GM23338 (cell line): Measurements from ENCODE around the gene DMRT1. TPM values are rescaled to one million over a fixed set of nuclear protein-coding genes. Genes with fewer than 3 reads are reported as not detected.

Experiments used
- ATAC-seq: fragments of 200-7000 bp; cut with Tn5 transposase; 3 replicates; pipeline ENCODE4 v1.9.1; 2020
- DNase-seq: peaks from one replicate; pipeline ENCODE4 v3.0.0-alpha.2; 2015; ENCODE audit warnings: low spot score
- H2AFZ ChIP-seq: fragments of 200-600 bp; sonication (generic); 2 replicates; pipeline ENCODE4 v1.8.0; 2016; ENCODE audit warnings: antibody characterized with exemption, mild to moderate bottlenecking, moderate library complexity
- H3F3A ChIP-seq: fragments of 200-600 bp; sonication (generic); replicated peaks from 2 replicates; pipeline ENCODE4 v1.8.0; 2017; ENCODE audit warnings: antibody characterized with exemption, mixed run types, low read depth
- H3K27ac ChIP-seq: fragments of 200-600 bp; sonication (generic); 2 replicates; pipeline ENCODE4 v1.6.1; 2016; ENCODE audit warnings: low read depth
- H3K27me3 ChIP-seq: fragments of 200-600 bp; sonication (generic); 2 replicates; pipeline ENCODE4 v1.8.0; 2016; ENCODE audit warnings: mild to moderate bottlenecking, mixed run types, moderate library complexity; ENCODE audit not compliant: insufficient read depth
- H3K36me3 ChIP-seq: fragments of 200-600 bp; sonication (generic); 2 replicates; pipeline ENCODE4 v1.8.0; 2016; ENCODE audit warnings: mild to moderate bottlenecking; ENCODE audit not compliant: insufficient read depth
- H3K4me1 ChIP-seq: fragments of 200-600 bp; sonication (generic); 2 replicates; pipeline ENCODE4 v1.8.0; 2016; ENCODE audit warnings: mild to moderate bottlenecking, moderate library complexity; ENCODE audit not compliant: insufficient read depth
- H3K4me2 ChIP-seq: fragments of 200-600 bp; sonication (generic); 2 replicates; pipeline ENCODE4 v1.7.1; 2017; ENCODE audit warnings: mixed run types
- H3K4me3 ChIP-seq: fragments of 200-600 bp; sonication (generic); 2 replicates; pipeline ENCODE4 v1.6.1; 2016; ENCODE audit warnings: mixed run types
- H3K79me2 ChIP-seq: fragments of 200-600 bp; sonication (generic); replicated peaks from 2 replicates; pipeline ENCODE4 v1.8.0; 2017; ENCODE audit warnings: mild to moderate bottlenecking; ENCODE audit not compliant: insufficient read depth
- H3K9me2 ChIP-seq: fragments of 200-600 bp; sonication (generic); 2 replicates; pipeline ENCODE4 v1.8.0; 2017; ENCODE audit not compliant: insufficient read depth
- H4K20me1 ChIP-seq: fragments of 200-600 bp; sonication (generic); replicated peaks from 2 replicates; pipeline ENCODE4 v1.8.0; 2017; ENCODE audit warnings: mild to moderate bottlenecking; ENCODE audit not compliant: insufficient read depth
- H3K27ac Mint-ChIP-seq: 2 replicates; pipeline ENCODE4 v1.8.0; 2020; ENCODE audit warnings: inconsistent platforms, mild to moderate bottlenecking, moderate library complexity, mixed read lengths
- H3K27me3 Mint-ChIP-seq: 3 replicates; pipeline ENCODE4 v1.8.0; 2022; ENCODE audit warnings: low read depth, mild to moderate bottlenecking, moderate library complexity, mixed read lengths, inconsistent platforms; ENCODE audit not compliant: insufficient read depth, poor library complexity
- H3K36me3 Mint-ChIP-seq: 3 replicates; pipeline ENCODE4 v1.8.0; 2021; ENCODE audit warnings: low read depth, mild to moderate bottlenecking, inconsistent platforms, moderate library complexity, mixed read lengths
- H3K4me1 Mint-ChIP-seq: 3 replicates; pipeline ENCODE4 v1.8.0; 2020; ENCODE audit warnings: mild to moderate bottlenecking, inconsistent platforms, mixed read lengths
- H3K4me3 Mint-ChIP-seq: 3 replicates; pipeline ENCODE4 v1.8.0; 2021; ENCODE audit warnings: moderate library complexity, mild to moderate bottlenecking, inconsistent platforms, mixed read lengths
- H3K9me3 Mint-ChIP-seq: 3 replicates; pipeline ENCODE4 v1.8.0; 2020; ENCODE audit warnings: moderate library complexity, mild to moderate bottlenecking, inconsistent platforms, mixed read lengths
- CREB1 ChIP-seq: fragments of 250-450 bp; sonication (Bioruptor Pico); IDR thresholded peaks from 2 replicates; pipeline ENCODE4 v1.5.0; 2020; ENCODE audit warnings: low read depth, mild to moderate bottlenecking, moderate library complexity
- EZH2 ChIP-seq: fragments of 200-600 bp; sonication (generic); IDR thresholded peaks from one replicate; pipeline ENCODE4 v1.8.0; 2017; ENCODE audit warnings: antibody characterized with exemption, mild to moderate bottlenecking, low read depth; ENCODE audit not compliant: unreplicated experiment
- EZH2phosphoT487 ChIP-seq: fragments of 200-600 bp; sonication (generic); IDR thresholded peaks from one replicate; pipeline ENCODE4 v1.8.1; 2018; ENCODE audit warnings: antibody characterized with exemption; ENCODE audit not compliant: unreplicated experiment
- JUNB ChIP-seq: IDR thresholded peaks from one replicate; pipeline ENCODE4 v1.6.1; 2016; ENCODE audit warnings: antibody characterized with exemption; ENCODE audit not compliant: unreplicated experiment
- NANOG ChIP-seq: IDR thresholded peaks from 2 replicates; pipeline ENCODE4 v1.6.1; 2016; ENCODE audit warnings: antibody characterized with exemption, borderline replicate concordance
- POLR2AphosphoS5 ChIP-seq: IDR thresholded peaks from 2 replicates; pipeline ENCODE4 v1.6.1; 2016; ENCODE audit warnings: antibody characterized with exemption, low read depth
- STAT1 ChIP-seq: IDR thresholded peaks from one replicate; pipeline ENCODE4 v1.6.1; 2016; ENCODE audit warnings: antibody characterized with exemption; ENCODE audit not compliant: unreplicated experiment
- ZNF331 ChIP-seq: fragments of 250-450 bp; sonication (Bioruptor Pico); IDR thresholded peaks from 2 replicates; pipeline ENCODE4 v1.5.0; 2020; ENCODE audit warnings: low read depth, mild to moderate bottlenecking, moderate library complexity
- polyA plus RNA-seq: library from polyadenylated mRNA; unstranded; fragments of >200 nt; fragmentation: Nextera tagmentation; extraction: Ambion mirVana; gene quantifications from 2 replicates; pipeline ENCODE4 v1.2.1, GENCODE V29; 2016
- total RNA-seq: library from RNA; depleted of rRNA; stranded (reverse); fragments of >200 nt; shearing (Covaris generic); gene quantifications from 2 replicates; pipeline ENCODE4 v1.2.3, GENCODE V29; 2014
- TF ChIP-seq, protein P1 (sequence below): IDR thresholded peaks from one replicate; pipeline ENCODE4 v1.6.1; 2018; ENCODE audit warnings: antibody characterized with exemption; ENCODE audit not compliant: unreplicated experiment
- TF ChIP-seq, protein P2 (sequence below), 2 experiments: fragments of 200-600 bp in 1 of 2; sonication (generic) in 1 of 2; conservative IDR thresholded peaks; 2 replicates each; pipeline versions ENCODE4 v1.5.1 to v1.6.1; 2016 to 2017; ENCODE audit warnings: antibody characterized with exemption in 2 of 2, low read depth in 2 of 2, mild to moderate bottlenecking in 2 of 2, moderate library complexity in 1 of 2
- TF ChIP-seq, protein P3 (sequence below): IDR thresholded peaks from 2 replicates; pipeline ENCODE4 v1.6.1; 2016; ENCODE audit warnings: antibody characterized with exemption
- TF ChIP-seq, protein P4 (sequence below): fragments of 250-450 bp; sonication (Bioruptor Pico); IDR thresholded peaks from 2 replicates; pipeline ENCODE4 v1.5.0; 2020; ENCODE audit warnings: mild to moderate bottlenecking, moderate library complexity

The DMRT1 gene
- total and polyA plus RNA-seq, 2 experiments from 2014 or later: not detected

DNA sequence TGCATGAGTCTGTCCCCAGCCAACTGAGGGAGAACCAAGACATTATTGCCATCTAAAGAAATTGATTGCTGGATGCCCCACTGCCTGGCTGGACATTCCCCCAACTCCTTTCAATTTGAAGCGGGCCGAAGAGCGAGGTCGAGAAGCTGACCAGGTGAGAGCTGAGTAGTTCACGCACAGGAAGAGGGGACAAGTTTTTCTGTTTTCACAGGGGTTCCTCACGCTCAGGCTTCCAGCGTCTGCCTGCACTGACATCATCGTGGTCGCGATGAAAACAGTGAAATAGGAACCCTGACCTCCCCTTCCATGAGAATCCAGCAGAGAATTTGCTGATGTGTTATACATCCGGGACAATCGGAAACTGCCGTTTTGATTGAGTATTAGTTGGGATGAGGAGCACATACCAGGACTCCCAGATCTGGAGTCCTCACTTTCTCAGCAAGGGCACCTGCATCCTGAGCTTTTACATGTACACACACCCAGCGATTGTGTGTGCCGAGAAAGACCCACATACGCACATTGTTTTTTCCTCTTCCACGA, 131.9 kb downstream of the DMRT1 start:
- no peak for TF ChIP-seq NANOG
- TF ChIP-seq, protein P1, sequence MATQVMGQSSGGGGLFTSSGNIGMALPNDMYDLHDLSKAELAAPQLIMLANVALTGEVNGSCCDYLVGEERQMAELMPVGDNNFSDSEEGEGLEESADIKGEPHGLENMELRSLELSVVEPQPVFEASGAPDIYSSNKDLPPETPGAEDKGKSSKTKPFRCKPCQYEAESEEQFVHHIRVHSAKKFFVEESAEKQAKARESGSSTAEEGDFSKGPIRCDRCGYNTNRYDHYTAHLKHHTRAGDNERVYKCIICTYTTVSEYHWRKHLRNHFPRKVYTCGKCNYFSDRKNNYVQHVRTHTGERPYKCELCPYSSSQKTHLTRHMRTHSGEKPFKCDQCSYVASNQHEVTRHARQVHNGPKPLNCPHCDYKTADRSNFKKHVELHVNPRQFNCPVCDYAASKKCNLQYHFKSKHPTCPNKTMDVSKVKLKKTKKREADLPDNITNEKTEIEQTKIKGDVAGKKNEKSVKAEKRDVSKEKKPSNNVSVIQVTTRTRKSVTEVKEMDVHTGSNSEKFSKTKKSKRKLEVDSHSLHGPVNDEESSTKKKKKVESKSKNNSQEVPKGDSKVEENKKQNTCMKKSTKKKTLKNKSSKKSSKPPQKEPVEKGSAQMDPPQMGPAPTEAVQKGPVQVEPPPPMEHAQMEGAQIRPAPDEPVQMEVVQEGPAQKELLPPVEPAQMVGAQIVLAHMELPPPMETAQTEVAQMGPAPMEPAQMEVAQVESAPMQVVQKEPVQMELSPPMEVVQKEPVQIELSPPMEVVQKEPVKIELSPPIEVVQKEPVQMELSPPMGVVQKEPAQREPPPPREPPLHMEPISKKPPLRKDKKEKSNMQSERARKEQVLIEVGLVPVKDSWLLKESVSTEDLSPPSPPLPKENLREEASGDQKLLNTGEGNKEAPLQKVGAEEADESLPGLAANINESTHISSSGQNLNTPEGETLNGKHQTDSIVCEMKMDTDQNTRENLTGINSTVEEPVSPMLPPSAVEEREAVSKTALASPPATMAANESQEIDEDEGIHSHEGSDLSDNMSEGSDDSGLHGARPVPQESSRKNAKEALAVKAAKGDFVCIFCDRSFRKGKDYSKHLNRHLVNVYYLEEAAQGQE: no peak
- TF ChIP-seq, protein P2, sequence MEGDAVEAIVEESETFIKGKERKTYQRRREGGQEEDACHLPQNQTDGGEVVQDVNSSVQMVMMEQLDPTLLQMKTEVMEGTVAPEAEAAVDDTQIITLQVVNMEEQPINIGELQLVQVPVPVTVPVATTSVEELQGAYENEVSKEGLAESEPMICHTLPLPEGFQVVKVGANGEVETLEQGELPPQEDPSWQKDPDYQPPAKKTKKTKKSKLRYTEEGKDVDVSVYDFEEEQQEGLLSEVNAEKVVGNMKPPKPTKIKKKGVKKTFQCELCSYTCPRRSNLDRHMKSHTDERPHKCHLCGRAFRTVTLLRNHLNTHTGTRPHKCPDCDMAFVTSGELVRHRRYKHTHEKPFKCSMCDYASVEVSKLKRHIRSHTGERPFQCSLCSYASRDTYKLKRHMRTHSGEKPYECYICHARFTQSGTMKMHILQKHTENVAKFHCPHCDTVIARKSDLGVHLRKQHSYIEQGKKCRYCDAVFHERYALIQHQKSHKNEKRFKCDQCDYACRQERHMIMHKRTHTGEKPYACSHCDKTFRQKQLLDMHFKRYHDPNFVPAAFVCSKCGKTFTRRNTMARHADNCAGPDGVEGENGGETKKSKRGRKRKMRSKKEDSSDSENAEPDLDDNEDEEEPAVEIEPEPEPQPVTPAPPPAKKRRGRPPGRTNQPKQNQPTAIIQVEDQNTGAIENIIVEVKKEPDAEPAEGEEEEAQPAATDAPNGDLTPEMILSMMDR (conservative IDR thresholded peaks at IDR 0.05; ENCODE audit: low read depth in 2 of 2): no peak
- no peak for TF ChIP-seq JUNB
- peak; percentile 71 for TF ChIP-seq EZH2
- no peak for TF ChIP-seq POLR2AphosphoS5
- no peak for TF ChIP-seq STAT1
- TF ChIP-seq, protein P3, sequence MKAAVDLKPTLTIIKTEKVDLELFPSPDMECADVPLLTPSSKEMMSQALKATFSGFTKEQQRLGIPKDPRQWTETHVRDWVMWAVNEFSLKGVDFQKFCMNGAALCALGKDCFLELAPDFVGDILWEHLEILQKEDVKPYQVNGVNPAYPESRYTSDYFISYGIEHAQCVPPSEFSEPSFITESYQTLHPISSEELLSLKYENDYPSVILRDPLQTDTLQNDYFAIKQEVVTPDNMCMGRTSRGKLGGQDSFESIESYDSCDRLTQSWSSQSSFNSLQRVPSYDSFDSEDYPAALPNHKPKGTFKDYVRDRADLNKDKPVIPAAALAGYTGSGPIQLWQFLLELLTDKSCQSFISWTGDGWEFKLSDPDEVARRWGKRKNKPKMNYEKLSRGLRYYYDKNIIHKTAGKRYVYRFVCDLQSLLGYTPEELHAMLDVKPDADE: no peak
- no peak for TF ChIP-seq ZNF331
- no peak for TF ChIP-seq CREB1 (CRISPR knock-in tag)
- TF ChIP-seq EZH2phosphoT487: peak; percentile 67
- TF ChIP-seq, protein P4, sequence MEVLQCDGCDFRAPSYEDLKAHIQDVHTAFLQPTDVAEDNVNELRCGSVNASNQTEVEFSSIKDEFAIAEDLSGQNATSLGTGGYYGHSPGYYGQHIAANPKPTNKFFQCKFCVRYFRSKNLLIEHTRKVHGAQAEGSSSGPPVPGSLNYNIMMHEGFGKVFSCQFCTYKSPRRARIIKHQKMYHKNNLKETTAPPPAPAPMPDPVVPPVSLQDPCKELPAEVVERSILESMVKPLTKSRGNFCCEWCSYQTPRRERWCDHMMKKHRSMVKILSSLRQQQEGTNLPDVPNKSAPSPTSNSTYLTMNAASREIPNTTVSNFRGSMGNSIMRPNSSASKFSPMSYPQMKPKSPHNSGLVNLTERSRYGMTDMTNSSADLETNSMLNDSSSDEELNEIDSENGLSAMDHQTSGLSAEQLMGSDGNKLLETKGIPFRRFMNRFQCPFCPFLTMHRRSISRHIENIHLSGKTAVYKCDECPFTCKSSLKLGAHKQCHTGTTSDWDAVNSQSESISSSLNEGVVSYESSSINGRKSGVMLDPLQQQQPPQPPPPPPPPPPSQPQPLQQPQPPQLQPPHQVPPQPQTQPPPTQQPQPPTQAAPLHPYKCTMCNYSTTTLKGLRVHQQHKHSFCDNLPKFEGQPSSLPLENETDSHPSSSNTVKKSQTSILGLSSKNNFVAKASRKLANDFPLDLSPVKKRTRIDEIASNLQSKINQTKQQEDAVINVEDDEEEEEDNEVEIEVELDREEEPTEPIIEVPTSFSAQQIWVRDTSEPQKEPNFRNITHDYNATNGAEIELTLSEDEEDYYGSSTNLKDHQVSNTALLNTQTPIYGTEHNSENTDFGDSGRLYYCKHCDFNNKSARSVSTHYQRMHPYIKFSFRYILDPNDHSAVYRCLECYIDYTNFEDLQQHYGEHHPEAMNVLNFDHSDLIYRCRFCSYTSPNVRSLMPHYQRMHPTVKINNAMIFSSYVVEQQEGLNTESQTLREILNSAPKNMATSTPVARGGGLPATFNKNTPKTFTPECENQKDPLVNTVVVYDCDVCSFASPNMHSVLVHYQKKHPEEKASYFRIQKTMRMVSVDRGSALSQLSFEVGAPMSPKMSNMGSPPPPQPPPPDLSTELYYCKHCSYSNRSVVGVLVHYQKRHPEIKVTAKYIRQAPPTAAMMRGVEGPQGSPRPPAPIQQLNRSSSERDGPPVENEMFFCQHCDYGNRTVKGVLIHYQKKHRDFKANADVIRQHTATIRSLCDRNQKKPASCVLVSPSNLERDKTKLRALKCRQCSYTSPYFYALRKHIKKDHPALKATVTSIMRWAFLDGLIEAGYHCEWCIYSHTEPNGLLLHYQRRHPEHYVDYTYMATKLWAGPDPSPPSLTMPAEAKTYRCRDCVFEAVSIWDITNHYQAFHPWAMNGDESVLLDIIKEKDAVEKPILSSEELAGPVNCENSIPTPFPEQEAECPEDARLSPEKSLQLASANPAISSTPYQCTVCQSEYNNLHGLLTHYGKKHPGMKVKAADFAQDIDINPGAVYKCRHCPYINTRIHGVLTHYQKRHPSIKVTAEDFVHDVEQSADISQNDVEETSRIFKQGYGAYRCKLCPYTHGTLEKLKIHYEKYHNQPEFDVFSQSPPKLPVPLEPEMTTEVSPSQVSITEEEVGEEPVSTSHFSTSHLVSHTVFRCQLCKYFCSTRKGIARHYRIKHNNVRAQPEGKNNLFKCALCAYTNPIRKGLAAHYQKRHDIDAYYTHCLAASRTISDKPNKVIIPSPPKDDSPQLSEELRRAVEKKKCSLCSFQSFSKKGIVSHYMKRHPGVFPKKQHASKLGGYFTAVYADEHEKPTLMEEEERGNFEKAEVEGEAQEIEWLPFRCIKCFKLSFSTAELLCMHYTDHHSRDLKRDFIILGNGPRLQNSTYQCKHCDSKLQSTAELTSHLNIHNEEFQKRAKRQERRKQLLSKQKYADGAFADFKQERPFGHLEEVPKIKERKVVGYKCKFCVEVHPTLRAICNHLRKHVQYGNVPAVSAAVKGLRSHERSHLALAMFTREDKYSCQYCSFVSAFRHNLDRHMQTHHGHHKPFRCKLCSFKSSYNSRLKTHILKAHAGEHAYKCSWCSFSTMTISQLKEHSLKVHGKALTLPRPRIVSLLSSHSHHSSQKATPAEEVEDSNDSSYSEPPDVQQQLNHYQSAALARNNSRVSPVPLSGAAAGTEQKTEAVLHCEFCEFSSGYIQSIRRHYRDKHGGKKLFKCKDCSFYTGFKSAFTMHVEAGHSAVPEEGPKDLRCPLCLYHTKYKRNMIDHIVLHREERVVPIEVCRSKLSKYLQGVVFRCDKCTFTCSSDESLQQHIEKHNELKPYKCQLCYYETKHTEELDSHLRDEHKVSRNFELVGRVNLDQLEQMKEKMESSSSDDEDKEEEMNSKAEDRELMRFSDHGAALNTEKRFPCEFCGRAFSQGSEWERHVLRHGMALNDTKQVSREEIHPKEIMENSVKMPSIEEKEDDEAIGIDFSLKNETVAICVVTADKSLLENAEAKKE (CRISPR knock-in tag): no peak
- ATAC-seq (no peak), DNase-seq (peak; percentile 17)
- Histone ChIP-seq H3F3A (peaks cover 22% of the 10 kb centered on the region), H4K20me1 (peaks cover 35% of the 10 kb centered on the region), H3K79me2 (no peaks in the 10 kb centered on the region), H3K36me3 (no peaks in the 10 kb centered on the region), H3K4me2 (peak overlapping the region; percentile 91), H3K27ac (no peak overlapping the region), H3K27me3 (peaks cover 100% of the 10 kb centered on the region), H3K4me1 (peaks cover 41% of the 10 kb centered on the region), H2AFZ (0 out of 2 replicates have a peak overlapping the region, but pooled peaks have one; percentile 92), H3K4me3 (peak overlapping the region; percentile 70), H3K9me2 (no peaks in the 10 kb centered on the region)
- Mint-ChIP-seq H3K4me3 (peak overlapping the region; percentile 55), H3K4me1 (peaks cover 51% of the 10 kb centered on the region), H3K9me3 (peaks cover 4% of the 10 kb centered on the region; the same call in 1 of the 3 replicates), H3K27ac (no peak overlapping the region), H3K27me3 (peaks cover 94% of the 10 kb centered on the region), H3K36me3 (no peaks in the 10 kb centered on the region; the same call in 2 of the 3 replicates)
